D341Med (cell line): ENCODE results near the gene PGPEP1.
A peak's percentile ranks its signal among the peaks of the same experiment; 100 is the strongest.
"Not testable (repeated sequence)": the region's sequence is repeated elsewhere in the genome, so short reads cannot be mapped to it uniquely, and the experiment has no call there.

Experiments used
- DNase-seq: peaks from one replicate; pipeline ENCODE4 v3.0.0; 2012; ENCODE audit warnings: low spot score

Gene PGPEP1

GRCh38 chr19:18391509-18392075 is 51.2 kb downstream of the PGPEP1 start:
- DNase-seq: no peak

- DNase-seq: no peak
Observed at GRCh38 chr19:18392417-18392816, 52.0 kb downstream of the PGPEP1 start.

GRCh38 chr19:18392926-18393325 is 52.5 kb downstream of the PGPEP1 start:
- DNase-seq: no peak

DNA sequence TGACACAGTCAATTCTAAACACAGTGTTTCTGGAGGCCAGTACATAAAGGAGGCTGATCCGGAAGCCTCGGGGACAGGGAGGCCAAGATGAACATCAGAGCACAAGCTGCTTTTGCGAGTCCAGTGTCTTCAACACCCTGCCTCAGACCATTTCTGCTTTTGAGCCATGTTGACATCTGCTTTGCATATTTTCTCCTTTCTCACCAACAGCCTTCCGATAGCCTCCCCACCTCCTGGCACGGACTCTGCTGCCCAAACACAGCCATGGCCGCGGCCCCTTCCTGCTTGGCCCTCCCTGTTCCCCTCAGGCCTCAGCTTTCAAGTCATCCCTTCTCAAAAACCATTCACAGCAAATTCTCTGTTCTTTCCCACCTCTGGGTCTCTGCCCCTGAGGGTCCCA is 53.4 kb downstream of the PGPEP1 start:
- DNase-seq: no peak

DNA sequence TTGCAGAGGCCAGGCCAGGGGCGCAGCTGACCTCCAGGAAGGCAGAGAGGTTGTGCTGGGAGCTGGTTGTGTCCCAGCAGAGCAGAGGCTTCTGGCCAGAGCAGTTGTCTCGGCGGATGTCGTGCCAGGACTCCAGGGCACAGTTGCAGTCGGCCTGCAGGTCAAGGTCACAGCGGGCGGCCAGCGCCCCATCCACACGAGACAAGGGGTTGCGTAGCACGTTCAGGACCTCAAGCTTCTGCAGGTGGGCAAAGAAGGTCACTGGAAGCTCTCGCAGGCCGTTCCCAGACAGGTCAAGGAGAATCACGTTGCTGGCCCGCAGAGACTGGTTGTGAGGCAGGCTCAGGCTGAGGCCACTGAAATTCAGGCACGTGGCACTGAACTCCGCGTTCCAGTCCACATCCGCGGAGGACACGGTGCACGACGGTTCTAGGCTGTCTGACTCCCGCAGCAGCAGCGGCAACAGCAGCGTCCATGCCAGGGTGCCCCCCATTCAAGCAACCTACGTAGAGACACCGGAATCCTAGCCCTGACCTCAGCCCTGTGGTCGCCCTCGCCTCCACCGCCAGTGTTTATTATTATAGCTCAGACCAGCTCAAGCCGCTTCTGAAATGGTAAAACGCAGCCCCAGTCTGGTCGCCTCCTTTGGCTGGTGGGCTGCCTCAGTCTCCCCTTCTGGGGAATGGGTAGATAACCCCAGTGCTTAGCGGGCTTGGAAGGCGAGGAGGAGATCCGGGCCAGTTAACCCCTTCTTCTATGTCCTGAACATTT is 56.3 kb downstream of the PGPEP1 start:
- no peak for DNase-seq

- no peak for DNase-seq
Observed at GRCh38 chr19:18397242-18398202, 57.1 kb downstream of the PGPEP1 start, which contains the start of gene LRRC25. TSS of gene LRRC25 (minus strand) at chr19:18397622. CDS start at chr19:18396963, 659 bp downstream.

GRCh38 chr19:18399008-18399407 is 58.6 kb downstream of the PGPEP1 start:
- DNase-seq: no peak

DNA sequence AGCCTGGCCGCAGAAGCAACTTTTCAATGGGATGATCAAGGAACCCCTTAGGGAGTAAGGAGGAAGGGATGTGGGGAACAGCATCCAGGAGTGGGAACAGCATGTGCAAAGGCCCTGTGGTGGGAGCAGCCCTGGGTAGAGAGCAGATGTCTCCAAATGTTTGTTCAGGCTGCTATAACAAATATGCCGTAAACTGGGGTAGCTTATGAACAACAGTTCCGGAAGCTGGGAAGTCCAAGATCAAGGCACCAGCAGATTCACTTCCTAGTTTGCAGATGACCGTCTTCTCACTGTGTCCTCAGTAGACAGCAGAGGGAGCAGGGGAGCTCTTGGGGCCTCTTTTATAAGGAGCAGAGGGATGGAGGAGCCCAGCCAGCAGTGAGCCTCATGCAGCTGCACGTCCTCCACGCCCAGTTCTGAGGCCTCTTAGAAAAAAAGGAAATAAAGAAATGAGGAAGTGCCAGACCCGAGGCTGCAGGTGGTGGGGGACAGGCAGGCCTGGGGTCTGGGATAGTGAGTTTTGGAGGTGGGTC is 61.2 kb downstream of the PGPEP1 start:
- DNase-seq: no peak

DNA sequence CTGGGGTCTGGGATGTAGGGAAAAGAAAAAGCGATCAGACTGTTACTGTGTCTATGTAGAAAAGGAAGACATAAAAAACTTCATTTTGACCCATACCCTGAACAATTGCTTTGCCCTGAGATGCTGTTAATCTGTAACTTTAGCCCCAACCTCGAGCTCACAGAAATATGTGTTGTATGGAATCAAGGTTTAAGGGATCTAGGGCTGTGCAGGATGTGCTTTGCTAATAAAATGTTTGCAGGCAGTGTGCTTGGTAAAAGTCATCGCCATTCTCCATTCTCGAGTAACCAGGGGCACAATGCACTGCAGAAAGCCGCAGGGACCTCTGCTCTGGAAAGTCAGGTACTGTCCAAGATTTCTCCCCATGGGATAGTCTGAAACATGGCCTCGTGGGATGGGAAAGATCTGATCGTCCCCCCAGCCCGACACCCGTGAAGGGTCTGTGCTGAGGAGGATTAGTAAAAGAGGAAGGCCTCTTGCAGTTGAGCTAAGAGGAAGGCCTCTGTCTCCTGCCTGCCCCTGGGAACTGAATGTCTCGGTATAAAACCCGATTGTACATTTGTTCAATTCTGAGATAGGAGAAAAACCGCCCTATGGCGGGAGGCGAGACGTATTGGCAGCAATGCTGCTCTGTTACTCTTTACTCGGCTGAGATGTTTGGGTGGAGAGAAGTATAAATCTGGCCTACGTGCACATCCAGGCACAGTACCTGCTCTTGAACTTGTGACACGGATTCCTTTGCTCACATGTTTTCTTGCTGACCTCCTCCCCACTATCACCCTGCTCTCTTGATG is 62.3 kb downstream of the PGPEP1 start:
- not testable (repeated sequence) for DNase-seq

DNA sequence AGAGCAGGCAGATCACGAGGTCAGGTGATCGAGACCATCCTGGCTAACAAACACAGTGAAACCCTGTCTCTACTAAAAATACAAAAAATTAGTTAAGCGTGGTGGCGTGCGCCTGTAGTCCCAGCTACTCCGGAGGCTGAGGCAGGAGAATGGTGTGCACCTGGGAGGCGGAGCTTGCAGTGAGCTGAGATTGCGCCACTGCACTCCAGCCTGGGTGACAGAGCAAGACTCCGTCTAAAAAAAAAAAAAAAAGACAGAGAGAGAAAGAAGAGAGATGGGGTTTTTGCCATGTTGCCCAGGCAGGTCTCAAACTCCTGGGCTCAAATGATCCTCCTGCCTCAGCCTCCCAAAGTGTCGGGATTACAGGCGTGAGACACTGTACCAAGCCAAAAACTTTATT is 65.4 kb downstream of the PGPEP1 start:
- DNase-seq: not testable (repeated sequence)

DNA sequence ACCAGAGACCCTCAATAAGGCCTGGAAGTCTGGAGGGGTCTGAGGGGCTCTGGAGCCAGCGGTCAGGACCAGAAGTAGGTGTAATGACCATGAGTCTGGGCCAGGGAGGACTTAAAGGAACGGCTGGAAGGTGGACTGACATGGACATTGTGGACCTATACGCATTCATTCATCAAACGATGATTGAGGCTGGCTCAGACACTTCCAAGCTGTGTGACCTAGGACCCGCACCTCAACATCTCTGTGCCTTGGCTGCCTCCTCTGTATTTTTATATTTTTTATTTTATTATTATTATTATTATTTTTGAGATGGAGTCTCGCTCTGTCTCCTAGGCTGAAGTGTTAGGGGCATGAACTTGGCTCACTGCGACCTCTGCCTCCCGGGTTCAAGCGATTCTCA is 66.4 kb downstream of the PGPEP1 start:
- no peak for DNase-seq

DNA sequence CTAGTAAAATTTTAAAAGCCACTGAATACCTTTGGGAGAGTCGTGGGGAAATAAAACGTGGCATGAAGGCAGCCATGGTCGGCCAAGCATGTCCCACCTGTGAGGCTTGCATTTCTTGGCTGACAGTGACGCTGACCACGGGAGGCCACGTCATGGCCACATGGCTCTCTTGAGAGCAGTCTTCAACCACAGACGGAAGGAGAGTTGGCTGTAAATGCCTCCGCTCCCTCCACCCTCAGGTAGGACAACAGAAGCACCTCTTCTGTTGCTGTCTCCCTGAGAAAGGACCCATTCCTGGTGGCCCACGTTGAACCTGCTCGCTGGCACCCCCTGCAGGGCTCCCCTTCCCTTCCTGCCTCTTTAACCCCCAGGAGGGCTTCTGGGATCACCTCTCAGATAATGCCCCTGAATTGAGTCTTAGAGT is 67.7 kb downstream of the PGPEP1 start:
- no peak for DNase-seq

DNA sequence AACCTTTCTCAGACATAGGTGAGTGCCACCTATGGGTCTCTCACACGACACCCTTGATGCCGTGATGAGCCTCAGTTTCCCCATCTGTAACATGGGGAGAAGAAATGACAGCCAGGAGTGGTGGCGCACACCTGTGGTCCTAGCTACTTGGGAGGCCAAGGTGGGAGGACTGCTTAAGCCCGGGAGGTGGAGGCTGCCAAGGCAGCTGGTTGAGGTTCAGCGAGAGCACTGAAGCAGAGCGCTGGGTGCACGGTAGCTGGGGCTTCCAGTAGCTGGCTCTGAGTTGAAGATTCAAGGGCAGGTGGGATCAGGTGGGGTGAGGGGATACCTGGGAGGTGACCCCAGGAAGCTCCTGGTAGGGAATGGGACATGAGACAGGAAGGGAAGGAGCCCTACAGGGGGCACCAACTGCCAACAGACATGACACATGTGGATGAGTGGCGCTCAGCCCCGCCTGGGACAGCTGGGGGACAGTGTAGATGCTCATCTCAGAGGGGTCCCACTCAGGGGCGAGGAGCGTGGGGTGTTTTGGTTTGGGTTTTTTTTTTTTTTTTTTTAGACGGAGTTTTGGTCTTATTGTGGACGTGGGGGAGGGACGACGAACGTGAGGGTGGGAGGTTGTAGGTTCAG is 72.3 kb downstream of the PGPEP1 start:
- no peak for DNase-seq

DNA sequence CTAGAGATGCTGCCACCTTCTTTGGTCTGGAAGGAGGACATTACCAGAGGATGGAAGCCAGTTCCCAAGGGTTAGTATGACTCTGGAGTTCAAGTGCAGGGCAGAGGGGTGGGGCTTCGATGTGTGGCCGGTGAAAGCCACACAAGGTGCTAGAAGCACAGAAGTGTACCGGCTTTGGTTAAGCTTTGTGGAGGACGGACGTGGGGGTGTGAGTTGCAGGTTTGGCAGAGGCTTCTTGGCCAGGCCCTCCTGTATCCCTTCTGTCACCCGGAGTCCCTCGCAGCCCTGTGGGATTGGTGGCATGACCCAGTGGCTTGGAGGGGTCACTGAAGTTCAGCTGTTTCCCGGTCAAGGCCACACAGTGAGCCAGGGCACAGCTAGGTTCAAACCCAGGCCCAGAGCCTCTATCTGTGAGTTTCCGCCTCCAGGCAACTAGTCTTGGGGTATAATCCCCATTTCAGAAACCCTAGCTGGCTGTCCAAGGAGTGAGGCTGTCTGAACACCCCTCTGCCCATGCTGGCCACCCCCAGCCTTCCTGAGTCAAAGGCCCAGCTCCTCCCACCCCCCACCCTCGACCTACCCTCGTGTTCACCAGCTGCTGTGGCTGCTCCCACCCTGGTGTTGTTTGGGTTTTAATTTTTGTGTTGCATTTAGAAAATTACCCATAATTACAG is 74.2 kb downstream of the PGPEP1 start:
- no peak for DNase-seq

DNA sequence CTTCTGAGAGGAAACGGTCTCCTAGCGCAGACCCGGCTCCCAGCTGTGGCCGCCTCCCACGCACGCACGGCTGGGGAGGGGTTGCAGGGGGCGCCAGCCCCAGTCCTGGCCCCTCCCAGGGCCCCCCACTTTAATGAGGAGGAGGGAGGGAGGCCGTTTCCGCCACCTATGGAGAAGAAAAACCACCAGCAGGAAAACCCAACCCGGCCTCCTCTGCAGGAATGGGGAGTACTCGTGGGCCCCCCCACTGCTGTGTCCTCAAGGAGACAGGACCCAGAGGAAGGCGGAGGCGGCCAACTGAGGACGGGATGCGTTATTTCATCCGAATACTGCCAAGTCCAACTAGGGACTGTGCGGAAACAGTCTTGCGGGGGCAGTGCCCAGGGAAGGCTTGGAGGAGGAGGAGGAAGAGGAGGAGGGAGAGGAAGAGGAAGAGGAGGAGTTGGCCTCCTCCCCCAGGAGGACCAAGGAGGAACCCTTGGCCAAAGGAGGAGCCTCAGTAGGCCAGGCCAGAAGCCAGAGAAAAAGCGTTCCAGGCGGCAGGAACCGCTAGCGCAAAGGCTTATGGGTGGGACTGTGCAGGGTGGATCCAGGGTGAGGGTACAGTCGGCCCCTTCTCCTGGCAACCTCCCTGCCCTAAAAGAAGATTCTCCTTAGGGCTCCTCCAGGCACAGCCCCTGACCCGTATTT is 74.9 kb downstream of the PGPEP1 start:
- no peak for DNase-seq

GRCh38 chr19:18416778-18417249 is 76.4 kb downstream of the PGPEP1 start:
- DNase-seq: peak; percentile 90

GRCh38 chr19:18417250-18418028 is 77.0 kb downstream of the PGPEP1 start:
- peak; percentile 80 for DNase-seq

DNA sequence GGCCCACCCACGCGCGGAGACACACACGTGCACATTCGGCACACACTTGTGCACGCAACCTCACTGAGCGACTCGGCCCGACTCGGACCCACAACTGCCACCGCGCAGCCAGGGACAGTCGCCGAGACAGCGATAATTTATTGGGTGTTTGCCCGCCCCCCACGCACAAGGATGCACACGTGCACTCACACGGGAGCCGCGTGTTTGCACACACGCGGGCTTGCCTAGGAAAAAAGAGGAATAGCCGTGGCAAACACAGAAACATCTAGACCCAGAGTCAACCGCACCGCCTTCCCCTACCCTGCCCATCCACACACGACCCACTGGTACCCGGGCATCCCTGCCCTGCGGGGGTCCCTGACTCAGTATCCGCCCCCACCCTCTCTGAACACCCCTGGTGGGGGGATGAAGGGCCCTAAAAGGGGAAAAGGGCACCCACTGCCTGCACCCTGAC is 77.7 kb downstream of the PGPEP1 start:
- DNase-seq: no peak
